ENCODE measurements around the gene CNOT3.

GRCh38 chr19:54172471-54173358 lies 35.2 kb downstream of the CNOT3 start, which contains the start of gene TMC4:
- TF ChIP-seq POLR2A (IDR thresholded peaks at IDR 0.05; ENCODE audit: low read length) (peak; percentile 13), GATA1 (IDR thresholded peaks at IDR 0.05; ENCODE audit: low read depth, low read length) (no peak)
